GM21447 (cell line): ENCODE measurements around the gene CEBPZ.
A peak's percentile ranks its signal among the peaks of the same experiment; 100 is the strongest.
"Not testable (repeated sequence)": the region's sequence is repeated elsewhere in the genome, so short reads cannot be mapped to it uniquely, and the experiment has no call there.

Experiments used
- ATAC-seq: cut with Tn5 transposase; IDR thresholded peaks from one replicate; pipeline ENCODE4 v1.9.1; 2021; ENCODE audit not compliant: unreplicated experiment

The CEBPZ gene

DNA sequence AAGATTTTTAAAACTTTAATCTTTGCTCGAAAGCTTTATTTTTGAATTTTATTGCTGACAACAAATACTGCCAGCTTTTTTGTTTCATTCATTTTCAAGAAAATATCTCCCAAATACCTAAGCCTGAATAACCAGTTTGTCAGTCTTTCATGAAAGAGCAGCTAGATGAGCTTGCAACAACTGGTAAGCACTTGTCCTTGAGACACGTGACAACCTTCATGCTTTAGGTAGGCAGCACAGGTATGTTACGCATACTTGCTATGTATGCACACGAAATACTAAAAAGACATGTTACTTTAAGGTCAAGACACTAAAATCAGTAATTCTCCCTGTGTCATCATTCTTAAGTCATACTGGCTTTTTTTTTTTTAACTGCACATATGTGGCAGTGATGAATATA lies 12.3 kb downstream of the CEBPZ start:
- no peak for ATAC-seq

DNA sequence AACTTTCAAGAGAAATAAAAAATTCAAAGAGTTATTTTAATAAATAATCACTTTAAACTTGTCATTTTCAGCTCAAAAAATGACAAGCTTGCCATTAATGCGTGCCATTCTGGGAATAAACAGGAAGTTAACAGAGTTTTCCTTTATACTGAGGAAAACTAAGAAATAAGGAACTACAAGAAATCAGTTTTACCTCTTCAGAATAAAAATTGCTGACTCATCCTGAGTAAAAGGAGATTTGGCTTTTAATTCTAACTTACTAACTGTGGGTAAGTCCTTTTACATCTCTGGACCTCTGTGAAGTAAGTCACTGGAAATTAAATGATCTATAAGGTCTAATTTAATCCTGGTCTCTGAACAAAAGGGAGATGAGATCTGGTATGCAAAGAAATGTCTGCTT lies 16.1 kb downstream of the CEBPZ start:
- ATAC-seq = no peak

DNA sequence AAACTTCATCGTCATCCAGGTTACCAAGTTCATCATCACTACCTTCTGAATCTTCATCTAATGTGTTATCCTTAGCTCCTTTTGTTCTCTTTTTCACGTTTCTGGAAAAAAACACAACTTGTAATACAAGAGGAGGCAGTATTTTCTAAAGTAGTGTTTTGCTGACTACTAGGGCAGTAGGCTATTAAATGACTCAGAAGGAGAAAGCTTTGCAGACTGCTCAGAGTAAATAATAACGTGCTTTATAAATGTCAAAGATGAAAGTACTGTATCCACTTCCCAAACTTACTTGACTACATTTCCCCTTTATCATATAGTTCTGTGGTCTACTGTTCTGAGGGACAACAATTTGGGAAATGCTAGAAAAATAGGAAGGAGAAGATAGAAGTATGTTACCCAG lies 19.5 kb downstream of the CEBPZ start:
- no peak for ATAC-seq

DNA sequence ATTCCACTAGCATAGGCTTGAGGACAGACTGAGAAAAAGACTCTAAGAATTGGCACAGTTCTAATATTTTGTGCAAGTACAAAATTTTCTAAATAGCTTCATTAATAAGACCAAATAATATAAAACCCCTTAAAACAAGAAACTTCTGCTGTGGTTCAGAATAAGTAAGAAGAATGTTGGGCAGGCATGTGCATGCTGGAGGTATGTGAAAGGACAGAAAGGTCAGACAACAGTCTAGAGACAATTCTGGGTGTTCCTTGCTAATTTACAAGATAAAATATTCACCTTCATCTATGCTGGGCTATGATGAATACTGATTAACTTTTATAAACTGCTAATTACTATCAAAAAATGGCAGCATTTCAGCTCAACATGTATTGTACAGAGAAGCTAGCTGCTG lies 20.2 kb downstream of the CEBPZ start:
- no peak for ATAC-seq

GRCh38 chr2:37206760-37207159 lies 24.6 kb downstream of the CEBPZ start:
- ATAC-seq = not testable (repeated sequence)

DNA sequence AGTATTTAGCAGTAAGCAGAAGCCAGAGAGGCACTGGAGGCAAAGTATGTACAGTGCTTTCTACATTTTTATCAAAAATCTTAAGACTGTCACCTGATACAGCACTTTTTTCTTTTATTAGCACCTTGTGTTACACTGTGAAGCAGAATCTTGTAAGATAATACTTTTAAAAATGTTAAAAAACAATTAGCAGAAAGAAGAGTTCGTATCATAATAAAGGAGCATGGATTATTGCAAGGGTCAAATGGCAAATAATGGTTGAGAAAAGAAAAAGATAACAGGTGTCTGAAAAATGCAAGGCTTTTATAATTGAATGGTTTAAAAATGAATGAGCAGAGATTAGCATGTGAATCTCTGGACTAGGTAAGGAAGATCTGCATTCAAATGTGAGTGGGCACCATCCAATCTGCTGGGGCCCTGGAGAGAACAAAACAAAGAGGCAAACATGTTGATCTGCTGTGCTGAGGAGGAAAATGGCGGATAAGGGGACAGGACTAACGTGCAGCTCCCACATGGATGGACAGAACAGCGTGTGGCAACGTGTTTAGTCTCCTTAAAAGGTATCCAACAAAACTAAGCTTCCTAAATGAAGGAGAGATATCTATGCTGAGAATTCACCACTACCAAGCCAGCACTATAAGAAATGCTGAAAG lies 25.6 kb downstream of the CEBPZ start:
- ATAC-seq = no peak

DNA sequence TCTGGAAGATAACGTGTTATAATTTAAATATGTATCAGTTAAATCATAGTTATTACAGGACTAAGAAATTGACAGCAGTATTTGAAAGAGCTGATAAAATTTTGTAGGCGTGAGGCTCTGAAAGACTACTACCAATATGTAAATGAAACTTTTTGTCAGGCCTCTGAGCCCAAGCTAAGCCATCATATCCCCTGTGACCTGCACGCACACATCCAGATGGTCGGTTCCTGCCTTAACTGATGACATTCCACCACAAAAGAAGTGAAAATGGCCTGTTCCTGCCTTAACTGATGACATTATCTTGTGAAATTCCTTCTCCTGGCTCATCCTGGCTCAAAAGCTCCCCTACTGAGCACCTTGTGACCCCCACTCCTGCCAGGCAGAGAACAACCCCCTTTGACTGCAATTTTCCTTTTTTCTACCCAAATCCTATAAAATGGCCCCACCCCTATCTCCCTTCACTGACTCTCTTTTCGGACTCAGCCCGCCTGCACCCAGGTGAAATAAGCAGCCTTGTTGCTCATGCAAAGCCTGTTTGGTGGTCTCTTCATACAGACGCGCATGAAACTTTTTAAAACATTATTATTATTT lies 26.2 kb downstream of the CEBPZ start:
- not testable (repeated sequence) for ATAC-seq

DNA sequence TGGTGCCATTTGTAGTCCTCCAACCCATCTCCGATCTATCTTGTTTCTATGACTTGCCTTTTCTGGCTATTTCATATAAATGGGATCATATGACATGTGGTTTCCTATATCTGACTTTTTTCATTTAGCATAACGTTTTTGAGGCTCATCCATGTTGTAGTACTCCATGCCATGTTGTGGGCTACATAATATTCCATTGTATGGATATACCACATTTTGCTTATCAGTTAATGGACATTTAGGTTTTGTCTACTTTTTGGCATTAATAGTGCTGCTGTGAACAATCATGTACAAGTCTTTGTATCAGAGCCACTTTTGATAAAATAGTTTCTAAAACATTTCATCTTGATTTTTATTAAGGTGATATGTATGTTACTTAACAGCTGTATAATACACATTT lies 27.7 kb downstream of the CEBPZ start:
- no peak for ATAC-seq

DNA sequence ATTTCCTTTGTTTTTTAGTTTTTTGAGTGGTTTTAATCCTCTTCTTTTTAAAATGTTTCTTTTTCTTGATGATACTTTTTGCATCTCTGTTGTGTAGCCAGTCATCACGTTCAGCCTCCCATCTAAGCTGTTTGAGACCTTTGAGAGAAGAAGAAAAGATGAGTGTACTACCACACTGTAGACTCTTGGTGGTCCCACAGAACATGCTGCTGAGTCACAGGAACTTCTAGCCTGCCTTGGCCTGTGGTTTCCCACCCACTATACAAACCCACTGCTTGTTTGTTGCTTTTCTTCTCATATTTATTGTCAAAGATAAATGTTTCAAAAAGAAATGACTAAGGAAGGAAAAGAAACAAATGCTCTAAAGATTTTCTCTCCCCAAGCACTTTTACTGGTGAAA lies 29.6 kb downstream of the CEBPZ start:
- ATAC-seq = no peak

DNA sequence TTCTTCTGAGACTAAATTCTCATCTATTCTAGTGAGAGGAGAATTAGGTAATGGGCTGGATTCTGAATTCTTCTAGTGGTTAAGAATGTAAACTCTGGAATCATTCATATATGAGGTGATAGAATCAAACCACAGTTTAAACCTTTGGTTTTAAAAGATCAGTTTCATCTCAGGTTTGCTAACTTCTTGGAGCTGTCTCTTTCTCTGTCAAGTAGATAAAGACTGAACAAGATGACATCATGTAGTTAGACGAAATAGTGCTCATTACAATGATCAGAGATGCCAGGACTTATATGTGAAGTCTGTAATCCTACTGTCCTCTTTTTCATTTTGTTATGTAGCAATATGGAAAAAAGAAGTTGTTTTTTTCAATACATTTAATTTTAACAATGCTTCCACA lies 30.2 kb downstream of the CEBPZ start:
- ATAC-seq = no peak

DNA sequence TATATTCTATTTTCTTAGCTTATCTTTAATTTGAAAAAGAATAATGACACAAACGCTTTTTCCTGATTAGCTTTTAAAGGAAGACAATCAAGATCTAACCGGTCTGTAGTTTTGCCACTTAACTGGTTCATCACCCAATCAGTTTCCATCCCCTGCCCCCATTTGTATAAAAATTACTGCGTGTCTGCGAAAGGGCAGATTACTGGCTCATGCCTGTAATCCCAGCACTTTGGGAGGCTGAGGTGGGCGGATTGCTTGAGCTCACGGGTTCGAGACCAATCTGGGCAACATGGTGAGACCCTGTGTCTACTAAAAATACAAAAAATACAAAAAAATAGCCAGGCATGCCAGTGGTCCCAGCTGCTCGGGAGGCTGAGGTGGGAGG lies 32.7 kb downstream of the CEBPZ start:
- no peak for ATAC-seq

GRCh38 chr2:37196320-37197195 lies 34.8 kb downstream of the CEBPZ start, which contains the start of gene CEBPZOS:
Gene CEBPZOS, plus strand, starts transcription at chr2:37196496. Its CDS starts 3,209 bp downstream, at chr2:37199705.
- ATAC-seq = peak; percentile 82

- ATAC-seq = not testable (repeated sequence)
Measured at GRCh38 chr2:37195862-37196319, 35.5 kb downstream of the CEBPZ start.

DNA sequence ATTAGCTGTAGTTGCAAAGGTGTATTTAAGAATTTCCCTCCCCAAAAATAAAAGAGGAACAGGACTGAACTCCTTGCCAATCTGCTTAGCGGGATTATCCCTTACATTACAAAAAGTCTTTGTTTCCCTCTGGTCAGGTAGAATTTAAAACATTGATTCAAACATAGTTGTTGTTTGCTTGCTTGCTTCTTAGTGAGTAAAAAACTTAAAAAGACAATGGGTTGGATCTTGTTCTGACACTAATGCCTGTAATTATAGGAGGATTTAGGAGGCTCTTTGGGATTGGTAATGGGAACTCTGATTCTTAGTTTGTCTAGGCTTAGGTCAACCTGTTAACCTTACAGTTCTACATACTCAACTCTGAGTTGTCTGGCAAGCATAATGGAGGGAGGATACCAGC lies 38.8 kb downstream of the CEBPZ start:
- ATAC-seq = no peak

DNA sequence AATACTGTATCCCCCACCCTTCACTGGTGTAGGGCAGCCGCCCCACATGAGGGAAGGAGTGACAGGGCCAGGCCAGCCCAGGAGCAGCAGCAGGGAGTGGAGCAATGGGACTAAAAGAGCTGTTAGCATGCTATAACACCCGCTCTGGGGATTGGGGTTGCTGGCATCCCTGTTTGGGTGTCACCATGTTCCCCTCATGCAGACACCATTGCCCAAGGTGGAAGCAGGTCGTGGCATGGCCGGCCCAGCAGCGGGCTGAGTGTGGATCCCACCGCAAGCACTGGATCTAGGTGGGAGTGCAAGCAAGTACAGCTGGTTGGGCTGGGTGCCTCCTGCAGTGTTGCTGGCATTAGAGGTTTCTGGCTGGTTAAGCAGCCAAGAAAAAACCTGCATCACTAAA lies 39.6 kb downstream of the CEBPZ start:
- ATAC-seq = no peak

- ATAC-seq = no peak
Measured at GRCh38 chr2:37191253-37191652, 40.1 kb downstream of the CEBPZ start.

DNA sequence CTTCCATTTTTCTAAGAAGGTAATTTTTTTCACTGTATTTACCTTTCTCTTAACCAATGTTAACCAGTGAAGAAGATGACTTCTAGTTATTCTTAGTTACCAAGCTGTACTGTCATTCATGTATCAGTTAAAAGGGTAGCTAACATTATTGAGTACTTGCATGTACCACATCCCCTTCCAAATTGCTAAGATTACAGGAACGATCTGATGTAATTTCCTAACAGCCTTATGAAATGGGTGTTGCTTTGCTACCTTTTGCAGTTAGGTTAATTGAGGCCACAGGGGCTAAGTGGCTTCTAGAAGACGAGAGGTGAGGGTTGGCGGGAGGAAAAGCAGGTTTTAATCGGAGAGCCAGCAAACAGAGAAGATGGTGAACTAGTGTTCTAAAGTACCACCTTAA lies 41.1 kb downstream of the CEBPZ start:
- no peak for ATAC-seq

DNA sequence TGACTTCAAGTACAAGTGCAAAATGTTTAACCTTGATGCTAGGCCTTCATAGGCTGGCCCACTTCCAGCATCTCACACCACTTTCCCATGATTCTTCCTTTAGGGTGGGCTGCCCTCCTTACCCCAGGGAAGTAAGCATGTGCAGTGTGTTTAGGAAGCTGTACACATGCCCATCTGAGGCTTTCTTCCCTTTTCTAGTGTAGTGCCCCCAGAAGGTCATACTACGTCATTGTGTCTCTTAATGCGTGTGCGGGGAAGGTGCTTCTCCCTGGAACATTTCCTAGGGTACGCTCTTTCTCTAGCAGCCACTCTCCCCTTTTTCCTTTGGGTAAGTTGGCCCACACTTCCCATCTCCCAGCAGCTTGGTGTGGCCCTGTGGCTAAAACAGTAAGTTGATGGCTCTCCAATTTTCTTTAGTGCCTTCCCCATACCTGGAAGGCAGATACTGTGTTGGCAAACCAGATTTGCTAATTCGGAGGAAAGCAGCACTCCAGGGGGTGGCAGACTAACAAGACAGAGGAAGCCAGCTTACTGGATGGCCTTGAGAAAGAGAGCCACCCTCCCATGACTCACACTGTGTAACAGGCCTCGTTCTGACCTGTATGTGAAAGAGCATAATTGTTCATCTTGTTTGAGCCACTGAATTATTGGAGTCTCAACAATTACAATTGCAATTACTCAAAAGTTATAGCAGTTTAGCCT lies 41.8 kb downstream of the CEBPZ start:
- ATAC-seq = no peak

DNA sequence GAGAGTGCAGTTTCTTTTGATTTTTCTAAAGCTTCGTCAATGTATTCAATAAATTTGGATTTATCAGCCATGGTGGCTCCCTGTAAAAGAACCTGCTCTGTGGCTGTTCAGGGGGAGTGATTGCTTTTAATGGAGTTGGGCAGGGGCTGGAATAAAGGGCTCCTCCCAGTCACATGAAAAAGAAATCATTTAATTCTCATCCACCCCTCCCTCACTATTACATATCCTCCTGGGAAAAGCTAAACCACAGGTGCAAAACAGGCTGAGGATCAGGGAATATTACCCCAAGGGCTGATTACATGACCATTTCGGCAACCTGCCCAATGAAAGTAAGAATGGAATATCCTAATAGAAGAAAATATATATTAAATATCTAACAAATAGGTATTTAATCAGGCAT lies 42.8 kb downstream of the CEBPZ start, which contains the start of gene SULT6B1:
SULT6B1 (minus strand) TSS at position 101 of the 400 bp plus-strand sequence; CDS start at position 71, 30 bp downstream.
- ATAC-seq = no peak

- ATAC-seq = no peak
Measured at GRCh38 chr2:37181726-37182684, 49.4 kb downstream of the CEBPZ start.
